AG09309 (cell line): Measurements from ENCODE around the gene PIGH.

Source experiments
- DNase-seq: peaks from one replicate; pipeline ENCODE4 v3.0.0-alpha.2; 2010; ENCODE audit warnings: low read depth
- H3K4me3 ChIP-seq: 2 replicates; pipeline ENCODE4 v1.5.1; 2011; ENCODE audit warnings: mild to moderate bottlenecking, low read depth, low read length, moderate library complexity; ENCODE audit not compliant: control insufficient read depth
- TF ChIP-seq, protein P1 (sequence below): IDR thresholded peaks from 2 replicates; pipeline ENCODE4 v1.5.1; 2011; ENCODE audit warnings: mild to moderate bottlenecking, low read depth, low read length, inconsistent platforms; ENCODE audit not compliant: insufficient read depth, control insufficient read depth; ENCODE audit errors: missing control alignments

PIGH gene

DNA sequence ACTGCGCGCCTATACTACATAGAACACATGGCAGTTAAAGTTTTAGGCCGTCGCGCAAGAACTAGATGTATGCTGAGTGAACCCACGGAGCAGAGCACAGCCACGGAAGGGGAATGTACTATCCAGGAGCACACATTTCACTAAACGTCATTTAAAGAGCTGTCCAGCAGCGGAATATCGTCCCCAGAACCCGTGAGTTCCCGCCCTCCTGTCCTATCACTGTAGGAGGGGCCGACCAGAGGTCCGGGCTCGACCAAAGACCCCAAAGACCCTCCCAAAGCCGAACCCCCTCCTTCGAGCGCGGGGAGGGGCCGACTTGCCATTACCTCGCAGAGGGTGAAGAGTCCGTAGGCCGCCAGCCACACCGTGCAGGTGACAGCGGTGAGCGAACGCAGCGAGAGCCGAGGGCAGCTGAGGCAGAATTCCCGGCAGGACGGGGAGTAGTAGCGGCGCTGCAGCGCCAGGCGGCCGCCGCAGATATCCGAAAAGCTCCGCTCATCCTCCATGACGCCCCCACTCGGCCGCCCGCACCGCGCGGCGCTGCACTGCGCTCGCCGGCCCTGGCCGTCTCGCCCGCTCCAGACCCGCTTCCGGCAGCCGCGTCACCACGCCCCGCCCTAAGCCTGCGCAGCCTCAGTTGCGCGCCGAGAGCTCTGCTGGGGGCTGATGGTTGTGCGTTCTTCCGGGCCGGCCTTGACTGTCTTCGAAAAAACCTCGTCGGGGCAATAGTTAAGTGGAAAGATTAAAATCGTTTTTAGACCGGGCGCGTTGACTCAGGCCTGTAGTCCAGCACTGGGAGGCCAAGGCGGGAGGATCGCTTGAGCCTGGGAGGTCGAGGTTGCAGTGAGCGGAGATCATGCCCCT is at the start of gene PIGH:
PIGH (minus strand) TSS at position 571 of the 864 bp plus-strand sequence; CDS start at position 506, 65 bp downstream.
- TF ChIP-seq, protein P1, sequence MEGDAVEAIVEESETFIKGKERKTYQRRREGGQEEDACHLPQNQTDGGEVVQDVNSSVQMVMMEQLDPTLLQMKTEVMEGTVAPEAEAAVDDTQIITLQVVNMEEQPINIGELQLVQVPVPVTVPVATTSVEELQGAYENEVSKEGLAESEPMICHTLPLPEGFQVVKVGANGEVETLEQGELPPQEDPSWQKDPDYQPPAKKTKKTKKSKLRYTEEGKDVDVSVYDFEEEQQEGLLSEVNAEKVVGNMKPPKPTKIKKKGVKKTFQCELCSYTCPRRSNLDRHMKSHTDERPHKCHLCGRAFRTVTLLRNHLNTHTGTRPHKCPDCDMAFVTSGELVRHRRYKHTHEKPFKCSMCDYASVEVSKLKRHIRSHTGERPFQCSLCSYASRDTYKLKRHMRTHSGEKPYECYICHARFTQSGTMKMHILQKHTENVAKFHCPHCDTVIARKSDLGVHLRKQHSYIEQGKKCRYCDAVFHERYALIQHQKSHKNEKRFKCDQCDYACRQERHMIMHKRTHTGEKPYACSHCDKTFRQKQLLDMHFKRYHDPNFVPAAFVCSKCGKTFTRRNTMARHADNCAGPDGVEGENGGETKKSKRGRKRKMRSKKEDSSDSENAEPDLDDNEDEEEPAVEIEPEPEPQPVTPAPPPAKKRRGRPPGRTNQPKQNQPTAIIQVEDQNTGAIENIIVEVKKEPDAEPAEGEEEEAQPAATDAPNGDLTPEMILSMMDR: peak; percentile 51
- H3K4me3 ChIP-seq: peak within 1 kb of the TSS; percentile 94
- no peak for DNase-seq

DNA sequence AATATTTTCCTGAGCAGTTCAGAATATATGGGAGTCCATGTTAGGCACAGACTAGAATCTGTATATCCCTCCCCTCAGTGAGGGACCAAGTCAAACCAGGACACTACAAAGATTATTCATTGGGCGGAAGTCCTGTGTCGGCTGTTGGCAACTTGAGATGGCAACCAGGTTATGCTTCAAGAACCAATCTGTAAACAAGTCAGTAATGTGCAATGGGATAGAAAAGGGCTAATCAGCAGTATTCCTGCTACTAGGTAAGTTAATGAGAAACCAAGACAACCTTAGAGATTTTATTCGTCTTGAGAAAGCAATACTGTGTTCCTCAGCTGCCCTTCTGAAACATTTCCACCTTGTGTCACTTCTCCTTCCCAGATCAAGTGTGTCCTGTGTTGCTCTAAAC is 46.1 kb upstream of the PIGH start:
- DNase-seq: no peak
- H3K4me3 ChIP-seq: no peak overlapping the region
- TF ChIP-seq, protein P1: no peak

DNA sequence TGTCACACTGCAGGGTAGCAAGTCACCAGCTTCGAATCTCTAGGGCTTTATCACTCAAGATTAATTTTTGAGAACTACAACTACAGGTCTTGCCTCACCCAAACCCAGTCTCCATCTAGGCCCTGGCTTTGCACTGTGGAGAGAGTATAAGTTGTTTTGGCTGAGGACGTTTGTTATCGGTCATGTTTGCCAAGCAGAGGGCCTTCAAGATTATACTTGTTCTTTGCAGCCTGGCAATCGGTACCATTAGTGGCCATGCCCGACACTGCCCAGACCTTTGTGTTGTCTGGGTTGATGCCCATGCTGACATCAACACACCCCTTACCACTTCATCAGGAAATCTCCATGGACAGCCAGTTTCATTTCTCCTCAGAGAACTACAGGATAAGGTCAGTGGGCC is 45.3 kb upstream of the PIGH start:
- TF ChIP-seq, protein P1: no peak

GRCh38 chr14:67644428-67644827 is 44.4 kb upstream of the PIGH start:
- TF ChIP-seq, protein P1: no peak
- DNase-seq: no peak
- H3K4me3 ChIP-seq: no peak overlapping the region

More for the DNA sequence above, 45.3 kb upstream of the PIGH start:
- DNase-seq: no peak
- no peak overlapping the region for H3K4me3 ChIP-seq

DNA sequence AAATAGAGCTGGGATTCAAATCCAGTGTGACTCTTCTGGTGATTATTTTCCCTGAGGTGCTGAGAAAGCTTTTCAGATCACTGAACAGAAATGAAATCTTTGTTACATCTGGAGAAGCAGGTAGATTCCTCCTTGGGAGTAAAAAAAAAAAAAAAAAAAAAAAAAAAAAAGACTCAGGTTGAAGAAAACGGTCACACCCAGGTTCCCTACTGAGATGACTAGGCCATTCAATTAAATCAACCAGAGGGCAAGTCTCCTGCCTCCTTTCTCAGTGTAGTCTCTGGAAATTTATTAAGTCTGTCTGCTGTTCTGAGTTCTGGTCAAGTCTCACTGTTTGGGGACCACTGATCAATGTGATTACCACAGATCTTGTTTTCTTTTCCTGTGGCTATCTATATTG is 43.6 kb upstream of the PIGH start:
- TF ChIP-seq, protein P1: no peak
- H3K4me3 ChIP-seq: no peak overlapping the region
- DNase-seq: no peak

DNA sequence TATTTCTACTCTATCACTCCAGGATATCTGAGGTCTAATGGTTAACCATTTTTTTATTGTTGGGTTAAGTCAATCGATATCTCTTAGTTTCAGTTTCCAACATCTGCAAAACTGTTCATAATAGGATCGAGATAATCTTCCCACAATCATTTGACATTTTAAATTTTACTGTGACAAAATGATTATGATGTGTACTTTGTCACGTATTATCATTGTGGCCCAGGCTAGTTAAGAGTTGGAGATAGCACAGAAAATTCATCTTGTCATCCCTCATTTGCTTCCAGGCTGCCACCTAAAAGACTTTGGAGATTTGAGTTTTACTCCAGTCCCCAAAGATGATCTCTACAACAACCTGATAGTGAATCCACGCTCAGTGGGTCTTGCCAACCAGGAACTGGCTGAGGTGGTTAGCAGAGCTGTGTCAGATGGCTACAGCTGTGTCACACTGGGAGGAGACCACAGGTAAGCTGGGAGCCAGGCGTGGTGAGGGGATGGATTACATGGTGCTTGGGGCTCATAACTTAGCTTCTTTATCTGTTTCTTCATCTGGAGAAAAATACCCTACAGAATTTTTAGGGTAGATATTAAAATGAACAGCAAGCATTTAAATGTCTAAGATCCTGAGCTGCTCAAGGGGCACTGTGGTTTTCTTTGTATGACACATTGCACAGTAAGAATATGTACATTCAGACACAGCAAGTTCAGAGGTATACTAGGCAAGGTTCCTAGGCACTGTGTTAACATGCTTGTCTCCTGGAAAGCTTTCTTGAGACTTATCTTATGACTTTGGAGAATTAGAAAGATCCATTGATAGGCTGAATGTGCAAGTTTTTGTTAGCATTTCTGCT is 42.1 kb upstream of the PIGH start:
- TF ChIP-seq, protein P1: no peak
- no peak for DNase-seq
- H3K4me3 ChIP-seq: no peak overlapping the region
